Liver (tissue), 9 donors: Measurements from ENCODE around the gene DNAJC5. TPM values are rescaled to one million over a fixed set of nuclear protein-coding genes. Genes with fewer than 3 reads are reported as not detected.

Source experiments
- DNase-seq: peaks from one replicate; pipeline ENCODE4 v3.0.0-alpha.2; 2017; ENCODE audit warnings: low spot score
- H3K27ac ChIP-seq, 2 donors: one replicate each; pipeline ENCODE4 v1.7.0; 2013; ENCODE audit warnings: inconsistent platforms in 2 of 2, low read length in 2 of 2, control low read depth in 1 of 2, low read depth in 1 of 2, mild to moderate bottlenecking in 1 of 2
- H3K27me3 ChIP-seq, 4 donors: one replicate each; pipeline versions ENCODE4 v1.6.1 to v1.7.0; 2013; ENCODE audit warnings: low read length in 3 of 4, inconsistent platforms in 1 of 4, mild to moderate bottlenecking in 1 of 4, moderate library complexity in 1 of 4; ENCODE audit not compliant: control insufficient read depth in 4 of 4, insufficient read depth in 4 of 4
- H3K36me3 ChIP-seq, 4 donors: one replicate each; pipeline versions ENCODE4 v1.6.1 to v1.7.0; 2013; ENCODE audit warnings: low read length in 3 of 4, mild to moderate bottlenecking in 3 of 4, low read depth in 1 of 4, moderate library complexity in 1 of 4; ENCODE audit not compliant: control insufficient read depth in 4 of 4, insufficient read depth in 3 of 4
- H3K4me1 ChIP-seq, 4 donors: one replicate each; pipeline versions ENCODE4 v1.6.1 to v1.7.0; 2013; ENCODE audit warnings: low read length in 3 of 4, mild to moderate bottlenecking in 3 of 4, moderate library complexity in 1 of 4; ENCODE audit not compliant: control insufficient read depth in 4 of 4, insufficient read depth in 4 of 4
- H3K4me3 ChIP-seq, 3 donors: one replicate each; pipeline versions ENCODE4 v1.6.1 to v1.7.0; 2013; ENCODE audit warnings: low read length in 3 of 3, control low read depth in 1 of 3, low read depth in 1 of 3, mild to moderate bottlenecking in 1 of 3
- H3K9ac ChIP-seq, 2 donors: one replicate each; pipeline ENCODE4 v1.7.0; 2013; ENCODE audit warnings: low read length in 2 of 2, mild to moderate bottlenecking in 2 of 2, moderate library complexity in 2 of 2, control low read depth in 1 of 2, low read depth in 1 of 2
- H3K9me3 ChIP-seq, 4 donors: one replicate each; pipeline versions ENCODE4 v1.6.1 to v1.7.0; 2013; ENCODE audit warnings: low read length in 3 of 4; ENCODE audit not compliant: control insufficient read depth in 4 of 4
- EGR1 ChIP-seq, 2 donors: IDR thresholded peaks; 2 replicates each; pipeline ENCODE4 v1.6.1; 2016 to 2018; ENCODE audit warnings: antibody characterized with exemption in 2 of 2, low read depth in 2 of 2
- FOXA1 ChIP-seq: IDR thresholded peaks from 2 replicates; pipeline ENCODE4 v1.6.1; 2016; ENCODE audit warnings: antibody characterized with exemption
- FOXA2 ChIP-seq: IDR thresholded peaks from 2 replicates; pipeline ENCODE4 v1.6.1; 2016; ENCODE audit warnings: antibody characterized with exemption
- GABPA ChIP-seq, 2 donors: IDR thresholded peaks in 1 of 2; conservative IDR thresholded peaks in 1 of 2; 2 replicates each; pipeline ENCODE4 v1.6.1; 2016; ENCODE audit warnings: antibody characterized with exemption in 2 of 2, mild to moderate bottlenecking in 1 of 2, moderate library complexity in 1 of 2
- HNF4A ChIP-seq, 2 donors: conservative IDR thresholded peaks; 2 replicates each; pipeline ENCODE4 v1.6.1; 2016; ENCODE audit warnings: antibody characterized with exemption in 2 of 2, mild to moderate bottlenecking in 2 of 2
- HNF4G ChIP-seq: IDR thresholded peaks from 2 replicates; pipeline ENCODE4 v1.6.1; 2016; ENCODE audit warnings: antibody characterized with exemption
- JUND ChIP-seq, 2 donors: IDR thresholded peaks; 2 replicates each; pipeline ENCODE4 v1.6.1; 2016; ENCODE audit warnings: antibody characterized with exemption in 2 of 2
- RAD21 ChIP-seq, 2 donors: IDR thresholded peaks; 2 replicates each; pipeline ENCODE4 v1.6.1; 2016; ENCODE audit warnings: antibody characterized with exemption in 2 of 2, mild to moderate bottlenecking in 2 of 2
- SP1 ChIP-seq: IDR thresholded peaks from 2 replicates; pipeline ENCODE4 v1.6.1; 2018; ENCODE audit warnings: antibody characterized with exemption, mild to moderate bottlenecking
- TAF1 ChIP-seq: conservative IDR thresholded peaks from 2 replicates; pipeline ENCODE4 v1.6.1; 2016; ENCODE audit warnings: antibody characterized with exemption, mild to moderate bottlenecking
- WGBS: extraction: QIAGEN DNeasy Blood & Tissue Kit; methylation state at CpG from one replicate; pipeline ENCODE4 v1.1.7; 2013; 5-methylcytosine and 5-hydroxymethylcytosine counted together
- polyA plus RNA-seq, 2 donors: library from polyadenylated mRNA; stranded (reverse) in 1 of 2; unstranded in 1 of 2; fragments of 200-250 nt in 1 of 2; fragments of >200 nt in 1 of 2; fragmentation: Nextera tagmentation in 1 of 2; extraction: Ambion mirVana in 1 of 2; gene quantifications; one replicate each; pipeline versions ENCODE4 v1.2.1 to v1.2.3, GENCODE V29; 2013 to 2015
- total RNA-seq, 2 donors: library from RNA; depleted of rRNA; stranded (reverse); fragments of >200 nt; gene quantifications; one replicate each; pipeline ENCODE4 v1.2.3, GENCODE V29; 2014
- TF ChIP-seq, protein P1 (sequence below): fragments of 150-350 bp; IDR thresholded peaks from 2 replicates; pipeline ENCODE4 v1.5.1; 2017; ENCODE audit warnings: improper control_type of control experiment, low read depth, low read length; ENCODE audit not compliant: missing input control
- TF ChIP-seq, protein P2 (sequence below): IDR thresholded peaks from 2 replicates; pipeline ENCODE4 v1.6.1; 2016; ENCODE audit warnings: antibody characterized with exemption
- TF ChIP-seq, protein P3 (sequence below): IDR thresholded peaks from 2 replicates; pipeline ENCODE4 v1.6.1; 2016; ENCODE audit warnings: antibody characterized with exemption, mild to moderate bottlenecking
- donor health status: healthy.
- donor health status: healthy.
- donor health status: healthy.
- donor health status: healthy.
- donor health status: healthy.

Gene DNAJC5
- total and polyA plus RNA-seq, 4 donors, result 8.2 to 28.6 (median 18.7) TPM

DNA sequence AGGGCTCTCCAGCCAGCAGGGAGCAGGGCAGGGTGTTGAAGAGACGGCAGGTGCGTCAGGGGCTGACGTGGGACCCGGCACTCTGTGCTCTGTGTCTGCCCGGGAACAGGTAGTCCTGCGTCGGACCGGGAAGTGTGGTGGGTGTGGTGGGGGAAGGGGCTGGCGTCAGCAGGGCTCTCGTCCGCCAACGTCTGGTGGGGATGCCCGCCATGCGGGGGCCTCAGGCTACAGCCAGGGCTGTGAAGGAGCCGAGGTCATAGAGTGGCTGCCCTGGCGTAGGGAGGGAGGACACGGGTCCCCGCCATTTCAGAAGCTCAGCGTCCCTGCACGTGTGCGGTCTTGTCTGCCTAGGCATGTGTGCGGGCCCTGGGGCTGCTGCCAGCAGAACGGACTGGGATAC lies 25.3 kb downstream of the DNAJC5 start (continued):
- TF ChIP-seq, protein P1, sequence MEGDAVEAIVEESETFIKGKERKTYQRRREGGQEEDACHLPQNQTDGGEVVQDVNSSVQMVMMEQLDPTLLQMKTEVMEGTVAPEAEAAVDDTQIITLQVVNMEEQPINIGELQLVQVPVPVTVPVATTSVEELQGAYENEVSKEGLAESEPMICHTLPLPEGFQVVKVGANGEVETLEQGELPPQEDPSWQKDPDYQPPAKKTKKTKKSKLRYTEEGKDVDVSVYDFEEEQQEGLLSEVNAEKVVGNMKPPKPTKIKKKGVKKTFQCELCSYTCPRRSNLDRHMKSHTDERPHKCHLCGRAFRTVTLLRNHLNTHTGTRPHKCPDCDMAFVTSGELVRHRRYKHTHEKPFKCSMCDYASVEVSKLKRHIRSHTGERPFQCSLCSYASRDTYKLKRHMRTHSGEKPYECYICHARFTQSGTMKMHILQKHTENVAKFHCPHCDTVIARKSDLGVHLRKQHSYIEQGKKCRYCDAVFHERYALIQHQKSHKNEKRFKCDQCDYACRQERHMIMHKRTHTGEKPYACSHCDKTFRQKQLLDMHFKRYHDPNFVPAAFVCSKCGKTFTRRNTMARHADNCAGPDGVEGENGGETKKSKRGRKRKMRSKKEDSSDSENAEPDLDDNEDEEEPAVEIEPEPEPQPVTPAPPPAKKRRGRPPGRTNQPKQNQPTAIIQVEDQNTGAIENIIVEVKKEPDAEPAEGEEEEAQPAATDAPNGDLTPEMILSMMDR, result no peak
- TF ChIP-seq JUND (IDR thresholded peaks at IDR 0.05) (no peak), GABPA (IDR thresholded peaks at IDR 0.05 in 1 of 2, conservative IDR thresholded peaks at IDR 0.05 in 1 of 2) (no peak), SP1 (no peak), HNF4A (conservative IDR thresholded peaks at IDR 0.05) (no peak)
- TF ChIP-seq, protein P2, sequence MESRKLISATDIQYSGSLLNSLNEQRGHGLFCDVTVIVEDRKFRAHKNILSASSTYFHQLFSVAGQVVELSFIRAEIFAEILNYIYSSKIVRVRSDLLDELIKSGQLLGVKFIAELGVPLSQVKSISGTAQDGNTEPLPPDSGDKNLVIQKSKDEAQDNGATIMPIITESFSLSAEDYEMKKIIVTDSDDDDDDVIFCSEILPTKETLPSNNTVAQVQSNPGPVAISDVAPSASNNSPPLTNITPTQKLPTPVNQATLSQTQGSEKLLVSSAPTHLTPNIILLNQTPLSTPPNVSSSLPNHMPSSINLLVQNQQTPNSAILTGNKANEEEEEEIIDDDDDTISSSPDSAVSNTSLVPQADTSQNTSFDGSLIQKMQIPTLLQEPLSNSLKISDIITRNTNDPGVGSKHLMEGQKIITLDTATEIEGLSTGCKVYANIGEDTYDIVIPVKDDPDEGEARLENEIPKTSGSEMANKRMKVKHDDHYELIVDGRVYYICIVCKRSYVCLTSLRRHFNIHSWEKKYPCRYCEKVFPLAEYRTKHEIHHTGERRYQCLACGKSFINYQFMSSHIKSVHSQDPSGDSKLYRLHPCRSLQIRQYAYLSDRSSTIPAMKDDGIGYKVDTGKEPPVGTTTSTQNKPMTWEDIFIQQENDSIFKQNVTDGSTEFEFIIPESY, result no peak

DNA sequence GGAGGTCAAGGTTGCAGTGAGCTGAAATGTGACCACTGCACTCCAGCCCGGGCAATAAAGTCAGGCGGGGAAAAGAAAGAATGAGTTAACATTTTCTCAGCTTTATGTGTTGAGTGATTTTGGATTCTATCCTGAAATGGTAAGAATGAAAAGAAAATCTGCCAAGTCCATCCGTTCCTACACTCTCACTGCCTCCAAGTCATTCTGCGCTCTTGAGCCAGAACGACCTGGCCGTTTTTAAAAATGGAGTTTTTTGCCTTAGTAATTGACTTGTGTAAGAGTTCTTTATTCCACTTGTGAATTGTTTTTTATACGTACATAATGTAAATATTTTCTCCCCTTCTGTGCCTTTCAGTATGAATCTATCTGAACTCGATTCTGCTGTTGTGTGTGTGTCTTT lies 28.7 kb downstream of the DNAJC5 start:
- Histone ChIP-seq H3K9me3 (no peaks in the 10 kb centered on the region), H3K4me3 (no peak overlapping the region), H3K27me3 (no peaks in the 10 kb centered on the region), H3K27ac (no peak overlapping the region), H3K36me3 (peaks cover 7 to 20% (median 10%) of the 10 kb centered on the region in 4 donors), H3K4me1 (no peaks in the 10 kb centered on the region), H3K9ac (no peak overlapping the region)
- no peak for TF ChIP-seq TAF1
- TF ChIP-seq FOXA1, result no peak
- no peak for TF ChIP-seq HNF4A (conservative IDR thresholded peaks at IDR 0.05)
- no peak for TF ChIP-seq HNF4G
- no peak for TF ChIP-seq EGR1 (IDR thresholded peaks at IDR 0.05; ENCODE audit: low read depth in 2 of 2)
- TF ChIP-seq FOXA2, result no peak
- TF ChIP-seq RAD21 (IDR thresholded peaks at IDR 0.05), result no peak
- TF ChIP-seq, protein P3, sequence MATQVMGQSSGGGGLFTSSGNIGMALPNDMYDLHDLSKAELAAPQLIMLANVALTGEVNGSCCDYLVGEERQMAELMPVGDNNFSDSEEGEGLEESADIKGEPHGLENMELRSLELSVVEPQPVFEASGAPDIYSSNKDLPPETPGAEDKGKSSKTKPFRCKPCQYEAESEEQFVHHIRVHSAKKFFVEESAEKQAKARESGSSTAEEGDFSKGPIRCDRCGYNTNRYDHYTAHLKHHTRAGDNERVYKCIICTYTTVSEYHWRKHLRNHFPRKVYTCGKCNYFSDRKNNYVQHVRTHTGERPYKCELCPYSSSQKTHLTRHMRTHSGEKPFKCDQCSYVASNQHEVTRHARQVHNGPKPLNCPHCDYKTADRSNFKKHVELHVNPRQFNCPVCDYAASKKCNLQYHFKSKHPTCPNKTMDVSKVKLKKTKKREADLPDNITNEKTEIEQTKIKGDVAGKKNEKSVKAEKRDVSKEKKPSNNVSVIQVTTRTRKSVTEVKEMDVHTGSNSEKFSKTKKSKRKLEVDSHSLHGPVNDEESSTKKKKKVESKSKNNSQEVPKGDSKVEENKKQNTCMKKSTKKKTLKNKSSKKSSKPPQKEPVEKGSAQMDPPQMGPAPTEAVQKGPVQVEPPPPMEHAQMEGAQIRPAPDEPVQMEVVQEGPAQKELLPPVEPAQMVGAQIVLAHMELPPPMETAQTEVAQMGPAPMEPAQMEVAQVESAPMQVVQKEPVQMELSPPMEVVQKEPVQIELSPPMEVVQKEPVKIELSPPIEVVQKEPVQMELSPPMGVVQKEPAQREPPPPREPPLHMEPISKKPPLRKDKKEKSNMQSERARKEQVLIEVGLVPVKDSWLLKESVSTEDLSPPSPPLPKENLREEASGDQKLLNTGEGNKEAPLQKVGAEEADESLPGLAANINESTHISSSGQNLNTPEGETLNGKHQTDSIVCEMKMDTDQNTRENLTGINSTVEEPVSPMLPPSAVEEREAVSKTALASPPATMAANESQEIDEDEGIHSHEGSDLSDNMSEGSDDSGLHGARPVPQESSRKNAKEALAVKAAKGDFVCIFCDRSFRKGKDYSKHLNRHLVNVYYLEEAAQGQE, result no peak
- TF ChIP-seq, protein P1, result no peak
- DNase-seq, result no peak
- 92% methylated on average over 8 of the region's 8 CpGs for whole genome bisulfite sequencing
